Brain microvascular endothelial cell (primary cell): Measurements from ENCODE around the gene KDM2B.

Experiments used
- DNase-seq: peaks from one replicate; pipeline ENCODE4 v3.0.0-alpha.2; 2020
- H3K27ac ChIP-seq: fragments of 250-450 bp; sonication (Bioruptor Pico); 2 replicates; pipeline ENCODE4 v1.5.1; 2020; ENCODE audit warnings: mild to moderate bottlenecking, moderate library complexity
- H3K27me3 ChIP-seq: fragments of 250-450 bp; sonication (Bioruptor Pico); replicated peaks from 2 replicates; pipeline ENCODE4 v1.5.1; 2020; ENCODE audit warnings: mild to moderate bottlenecking
- H3K36me3 ChIP-seq: fragments of 250-450 bp; sonication (Bioruptor Pico); replicated peaks from 2 replicates; pipeline ENCODE4 v1.5.1; 2020; ENCODE audit warnings: mild to moderate bottlenecking
- H3K4me3 ChIP-seq: 2 replicates; pipeline ENCODE4 v1.5.1; 2011; ENCODE audit warnings: low read depth, mild to moderate bottlenecking, control low read depth, low read length, moderate library complexity
- CTCF ChIP-seq: IDR thresholded peaks from 2 replicates; pipeline ENCODE4 v1.5.1; 2011; ENCODE audit warnings: low read depth, mild to moderate bottlenecking, moderate library complexity, low read length, control low read depth, inconsistent platforms; ENCODE audit errors: missing control alignments
- in situ Hi-C: cut with HindIII; loops from 2 replicates; pipeline ENCODE4 v1.10.0; 2017; ENCODE audit warnings: low sequenced_read_pairs, low pct_ligation_motif_present

The KDM2B gene

GRCh38 chr12:121524196-121524916 lies 56.5 kb downstream of the KDM2B start:
- H3K36me3 ChIP-seq: no peaks in the 10 kb centered on the region
- in situ Hi-C loops: no loop called here
- no peak overlapping the region for H3K27ac ChIP-seq
- no peak for DNase-seq
- no peaks in the 10 kb centered on the region for H3K27me3 ChIP-seq
- no peak for TF ChIP-seq CTCF
- H3K4me3 ChIP-seq: no peak overlapping the region

DNA sequence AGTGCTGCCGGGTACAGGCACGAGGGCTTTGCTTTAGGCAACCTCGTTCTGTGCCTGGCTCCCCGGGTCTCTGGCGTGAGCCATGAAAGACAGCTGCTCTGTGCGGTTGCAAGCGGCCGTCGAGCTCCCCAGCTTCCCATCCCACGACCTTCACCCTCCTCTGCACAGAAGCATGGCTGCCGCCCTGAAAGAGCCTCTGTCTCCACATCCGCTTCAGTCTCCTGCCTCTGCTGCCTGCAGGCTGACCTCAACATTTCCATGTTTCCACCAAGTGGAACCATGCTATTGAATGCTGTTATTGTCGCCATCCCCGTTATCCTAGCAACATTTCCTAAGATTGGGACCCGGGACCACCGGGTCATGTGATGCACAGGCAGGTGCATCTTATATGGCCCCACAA lies 57.1 kb downstream of the KDM2B start:
- DNase-seq: no peak
- H3K27ac ChIP-seq: no peak overlapping the region
- H3K4me3 ChIP-seq: no peak overlapping the region
- H3K36me3 ChIP-seq: no peaks in the 10 kb centered on the region
- no peak for TF ChIP-seq CTCF
- in situ Hi-C loops: no loop called here
- H3K27me3 ChIP-seq: no peaks in the 10 kb centered on the region

DNA sequence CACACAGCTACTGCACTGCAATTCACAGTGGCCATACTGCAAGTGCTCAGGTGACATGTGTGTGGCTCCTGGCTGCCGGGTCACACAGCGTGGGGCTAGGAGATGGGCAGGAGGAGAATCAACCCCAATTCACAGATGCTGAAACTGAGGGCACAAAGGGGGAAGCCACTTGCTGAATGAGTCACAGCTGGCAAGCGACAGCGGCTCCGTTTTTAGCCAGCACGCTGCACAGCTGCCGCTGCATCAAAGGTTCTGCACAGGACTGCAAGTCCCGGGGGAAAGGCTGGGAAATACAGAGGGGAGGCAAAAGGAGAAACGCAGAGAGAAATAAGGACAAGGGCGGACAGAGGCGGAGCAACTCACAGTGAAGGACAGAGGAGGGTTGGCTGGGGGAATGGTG lies 57.9 kb downstream of the KDM2B start:
- DNase-seq: no peak
- in situ Hi-C loops: no loop called here
- Histone ChIP-seq H3K27ac (no peak overlapping the region), H3K27me3 (no peaks in the 10 kb centered on the region), H3K36me3 (no peaks in the 10 kb centered on the region), H3K4me3 (no peak overlapping the region)
- no peak for TF ChIP-seq CTCF

DNA sequence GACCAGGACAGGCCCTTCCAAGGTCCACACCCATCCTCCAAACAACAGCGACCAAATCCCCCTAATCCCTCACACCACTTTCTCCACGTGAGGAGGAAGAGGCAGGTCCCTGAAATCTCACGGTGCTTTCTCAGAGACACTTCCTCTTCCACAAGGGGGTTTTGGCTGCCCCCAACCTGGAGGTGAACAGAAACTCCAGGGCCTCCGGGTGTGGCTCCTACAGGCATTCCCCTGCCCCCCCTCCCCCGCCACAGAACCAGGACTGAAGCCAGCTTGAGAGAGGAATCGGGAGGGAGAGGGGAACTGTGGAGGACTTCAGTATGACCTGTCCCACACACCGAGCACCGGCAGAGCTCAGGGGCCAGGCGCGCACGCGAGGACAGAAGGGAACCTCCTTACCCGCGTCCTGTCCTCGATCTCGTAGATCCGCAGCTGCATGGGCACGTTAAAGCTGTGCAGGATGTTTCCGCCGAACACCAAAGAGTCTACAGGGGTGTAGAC lies 60.2 kb downstream of the KDM2B start:
- Histone ChIP-seq H3K4me3 (no peak overlapping the region), H3K27ac (no peak overlapping the region), H3K27me3 (no peaks in the 10 kb centered on the region), H3K36me3 (no peaks in the 10 kb centered on the region)
- in situ Hi-C loops: no loop called here
- TF ChIP-seq CTCF: no peak
- no peak for DNase-seq

DNA sequence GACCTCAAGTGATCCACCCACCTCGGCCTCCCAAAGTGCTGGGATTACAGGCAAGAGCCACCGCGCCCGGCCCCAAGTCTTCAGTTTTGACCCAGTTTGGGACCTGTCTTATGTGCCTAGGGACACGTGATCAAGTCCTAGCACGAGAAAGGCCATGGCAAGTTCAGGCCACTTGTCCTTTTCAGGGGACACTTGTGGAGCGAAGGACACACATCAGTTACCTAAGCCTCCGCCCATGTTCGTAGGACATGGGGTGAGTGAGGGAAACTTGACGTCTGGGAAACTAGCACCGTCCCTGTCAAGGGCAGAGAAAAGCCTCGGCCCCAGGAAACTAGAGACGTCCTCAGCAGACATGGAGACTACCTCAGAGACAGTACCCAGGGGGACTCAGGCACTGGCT lies 60.7 kb downstream of the KDM2B start:
- Histone ChIP-seq H3K4me3 (no peak overlapping the region), H3K27me3 (no peaks in the 10 kb centered on the region), H3K27ac (no peak overlapping the region), H3K36me3 (no peaks in the 10 kb centered on the region)
- no peak for DNase-seq
- TF ChIP-seq CTCF: no peak
- in situ Hi-C loops: no loop called here

- Histone ChIP-seq H3K4me3 (no peak overlapping the region), H3K27ac (no peak overlapping the region), H3K36me3 (no peaks in the 10 kb centered on the region), H3K27me3 (no peaks in the 10 kb centered on the region)
- in situ Hi-C loops: no loop called here
- TF ChIP-seq CTCF: no peak
- DNase-seq: no peak
Measured at GRCh38 chr12:121519227-121519626, 61.6 kb downstream of the KDM2B start.
